OCI-LY7 (cell line): Measurements from ENCODE around the gene SLCO2A1. TPM values are rescaled to one million over a fixed set of nuclear protein-coding genes. Genes with fewer than 3 reads are reported as not detected.

Experiments used
- BruUV-seq: library from RNA; stranded (reverse); fragments of 400-500 nt; replicated peaks from 2 replicates; lab custom pipeline; 2021; lab: Mats Ljungman, UMichigan
- CTCF ChIA-PET: fragments of 300-600 bp; sonication (Branson Sonifier 250); formaldehyde crosslinking; loops from one replicate; lab custom pipeline; 2022; ENCODE audit warnings: antibody characterized with exemption; ENCODE audit not compliant: unreplicated experiment; lab: Charles Lee
- POLR2A ChIA-PET: fragments of 300-600 bp; sonication (Branson Sonifier 250); formaldehyde crosslinking; loops from one replicate; lab custom pipeline; 2022; ENCODE audit warnings: antibody characterized with exemption; lab: Charles Lee
- DNase-seq: peaks from one replicate; pipeline ENCODE4 v3.0.0-alpha.2; 2015; ENCODE audit warnings: low spot score
- H2AFZ ChIP-seq: fragments of 200-600 bp; sonication (generic), shearing (Covaris generic); 2 replicates; pipeline ENCODE4 v1.6.1; 2014; ENCODE audit warnings: mild to moderate bottlenecking, antibody characterized with exemption, low read length, moderate library complexity
- H3K27ac ChIP-seq: fragments of 200-600 bp; sonication (generic); 2 replicates; pipeline ENCODE4 v1.5.1; 2014; ENCODE audit warnings: mixed run types, low read depth, mild to moderate bottlenecking, moderate library complexity, low read length, inconsistent platforms; ENCODE audit not compliant: poor library complexity, severe bottlenecking
- H3K36me3 ChIP-seq: fragments of 200-600 bp; sonication (generic); 2 replicates; pipeline ENCODE4 v1.6.1; 2014; ENCODE audit warnings: mild to moderate bottlenecking, antibody characterized with exemption, low read length, moderate library complexity, mixed read lengths; ENCODE audit not compliant: insufficient read depth
- H3K4me1 ChIP-seq: fragments of 200-600 bp; sonication (generic); 2 replicates; pipeline ENCODE4 v1.5.1; 2014; ENCODE audit warnings: mild to moderate bottlenecking, low read length; ENCODE audit not compliant: insufficient read depth, poor library complexity, severe bottlenecking
- H3K4me2 ChIP-seq: fragments of 200-600 bp; sonication (generic); 2 replicates; pipeline ENCODE4 v1.6.1; 2014; ENCODE audit warnings: mild to moderate bottlenecking, low read length
- H3K4me3 ChIP-seq: fragments of 200-600 bp; sonication (generic); 2 replicates; pipeline ENCODE4 v1.5.1; 2014; ENCODE audit warnings: mild to moderate bottlenecking, low read depth, low read length; ENCODE audit not compliant: poor library complexity, severe bottlenecking
- H3K79me2 ChIP-seq: fragments of 200-600 bp; sonication (generic); 2 replicates; pipeline ENCODE4 v1.6.1; 2016; ENCODE audit warnings: low read depth, mild to moderate bottlenecking, low read length, moderate library complexity, mixed read lengths; ENCODE audit not compliant: insufficient read depth
- H3K9me2 ChIP-seq: fragments of 200-600 bp; sonication (generic); 2 replicates; pipeline ENCODE4 v1.6.1; 2016; ENCODE audit warnings: mild to moderate bottlenecking, low read length, mixed read lengths; ENCODE audit not compliant: insufficient read depth
- H3K9me3 ChIP-seq: fragments of 200-600 bp; sonication (generic); 2 replicates; pipeline ENCODE4 v1.6.1; 2014; ENCODE audit warnings: mild to moderate bottlenecking, mixed run types, low read length, mixed read lengths
- H4K20me1 ChIP-seq: fragments of 200-600 bp; sonication (generic); 2 replicates; pipeline ENCODE4 v1.6.1; 2014; ENCODE audit warnings: mild to moderate bottlenecking, antibody characterized with exemption, low read length, moderate library complexity, mixed read lengths; ENCODE audit not compliant: insufficient read depth
- CTCF ChIP-seq: fragments of 200-600 bp; sonication (generic); conservative IDR thresholded peaks from 2 replicates; pipeline ENCODE4 v1.5.1; 2014; ENCODE audit warnings: mild to moderate bottlenecking, antibody characterized with exemption, low read length, moderate library complexity, mixed read lengths
- EZH2phosphoT487 ChIP-seq: fragments of 200-600 bp; sonication (generic); IDR thresholded peaks from 2 replicates; pipeline ENCODE4 v1.6.1; 2018; ENCODE audit warnings: low read depth, borderline replicate concordance, mild to moderate bottlenecking, mixed run types, antibody characterized with exemption, low read length, moderate library complexity, mixed read lengths
- intact Hi-C: fragments of 100-400 bp; cut with micrococcal nuclease; formaldehyde crosslinking; loops from one replicate; pipeline ENCODE4 v1.10.0; 2022; ENCODE audit not compliant: unreplicated experiment
- total RNA-seq, 2 experiments: library from RNA; depleted of rRNA in 1 of 2; stranded (reverse); fragments of >200 nt in 1 of 2; shearing (Covaris generic) in 1 of 2; gene quantifications; 2 replicates each; pipeline ENCODE4 v1.2.3, GENCODE V29; 2014 to 2022

SLCO2A1 gene
- total RNA-seq, 2 experiments from 2014 or later, result not detected

- no peak for TF ChIP-seq EZH2phosphoT487
- TF ChIP-seq CTCF, result no peak
- H3K4me2 ChIP-seq, result no peak overlapping the region
- intact Hi-C loops, result loop anchor here (10.0 kb wide), 2 partner anchors 261 to 1191 kb away; partner anchors contain the start of gene TOPBP1
- ChIA-PET CTCF (interaction anchor here (0.6 kb wide), 1 partner anchor 636 kb away, joined by 3 read pairs; no protein-coding TSS in a partner anchor), POLR2A (no interaction called here)
- no peaks in the 10 kb centered on the region for H3K9me3 ChIP-seq
- BruUV-seq, result no TSS peak
- H3K4me3 ChIP-seq, result no peak overlapping the region
- H3K36me3 ChIP-seq, result no peaks in the 10 kb centered on the region
- H3K9me2 ChIP-seq, result no peaks in the 10 kb centered on the region
- no peaks in the 10 kb centered on the region for H4K20me1 ChIP-seq
- H3K79me2 ChIP-seq, result no peaks in the 10 kb centered on the region
- H3K4me1 ChIP-seq, result no peaks in the 10 kb centered on the region
- no peak overlapping the region for H3K27ac ChIP-seq
- DNase-seq, result no peak
- H2AFZ ChIP-seq, result no peak overlapping the region
These were observed 103.6 kb downstream of the SLCO2A1 start for GRCh38 chr3:133925960-133926735.

DNA sequence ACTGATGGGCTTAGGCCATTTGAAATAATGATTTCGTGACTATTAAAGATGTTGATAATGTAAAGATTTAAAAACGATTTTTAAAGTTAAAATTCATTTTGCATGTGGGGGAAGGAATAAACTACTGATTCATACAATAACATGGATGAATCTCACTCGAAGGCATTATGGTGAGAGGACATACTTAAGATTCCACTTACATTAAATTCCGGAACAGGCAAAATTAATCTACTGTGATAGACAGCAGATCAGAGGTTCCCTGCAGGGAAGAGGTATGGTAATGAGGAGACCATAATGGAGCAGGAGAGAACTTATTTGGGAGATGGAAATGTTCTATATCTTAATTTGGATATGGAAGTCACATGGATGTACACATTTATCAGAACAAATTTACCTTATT, 105.7 kb downstream of the SLCO2A1 start:
- TF ChIP-seq CTCF (no peak), EZH2phosphoT487 (no peak)
- Histone ChIP-seq H3K9me2 (no peaks in the 10 kb centered on the region), H3K4me1 (no peaks in the 10 kb centered on the region), H3K4me2 (no peak overlapping the region), H3K79me2 (no peaks in the 10 kb centered on the region), H4K20me1 (no peaks in the 10 kb centered on the region), H2AFZ (no peak overlapping the region), H3K36me3 (no peaks in the 10 kb centered on the region), H3K4me3 (no peak overlapping the region), H3K9me3 (no peaks in the 10 kb centered on the region), H3K27ac (no peak overlapping the region)
- no TSS peak for BruUV-seq
- intact Hi-C loops, result loop anchor here (10.0 kb wide), 2 partner anchors 259 to 1189 kb away; partner anchors contain the start of gene TOPBP1
- DNase-seq, result no peak
- ChIA-PET CTCF (no interaction called here), POLR2A (no interaction called here)

GRCh38 chr3:133921592-133921991, 108.1 kb downstream of the SLCO2A1 start:
- ChIA-PET CTCF (no interaction called here), POLR2A (no interaction called here)
- DNase-seq, result no peak
- Histone ChIP-seq H3K79me2 (no peaks in the 10 kb centered on the region), H3K9me2 (no peaks in the 10 kb centered on the region), H3K9me3 (0 out of 2 replicates have a peak, but pooled peaks cover 5% of the 10 kb centered on the region), H3K4me2 (no peak overlapping the region), H4K20me1 (no peaks in the 10 kb centered on the region), H3K36me3 (no peaks in the 10 kb centered on the region), H3K27ac (no peak overlapping the region), H3K4me1 (no peaks in the 10 kb centered on the region), H2AFZ (no peak overlapping the region), H3K4me3 (no peak overlapping the region)
- no peak for TF ChIP-seq EZH2phosphoT487
- TF ChIP-seq CTCF, result no peak
- no TSS peak for BruUV-seq
- intact Hi-C loops, result loop anchor here (10.0 kb wide), 2 partner anchors 257 to 1187 kb away; partner anchors contain the start of gene TOPBP1
